Left lung (tissue), 14 donors: ENCODE results near the gene DHPS. TPM values are rescaled to one million over a fixed set of nuclear protein-coding genes. Genes with fewer than 3 reads are reported as not detected.
A peak's percentile ranks its signal among the peaks of the same experiment; 100 is the strongest.

Experiments used
- ATAC-seq: fragments of 200-7000 bp; cut with Tn5 transposase; one replicate; pipeline ENCODE4 v1.9.1; 2020; ENCODE audit warnings: moderate library complexity
- DNase-seq, 4 donors: peaks; one replicate each; pipeline ENCODE4 v3.0.0-alpha.2; 2013 to 2020
- H3K27ac ChIP-seq, 2 donors: fragments of 200-600 bp; sonication (generic) in 1 of 2; one replicate each; pipeline versions ENCODE4 v1.5.0 to v1.8.0; 2020 to 2021
- H3K27me3 ChIP-seq, 2 donors: fragments of 200-600 bp; sonication (generic) in 1 of 2; one replicate each; pipeline versions ENCODE4 v1.5.0 to v1.8.0; 2020 to 2021
- H3K36me3 ChIP-seq, 2 donors: fragments of 200-600 bp; sonication (generic) in 1 of 2; one replicate each; pipeline versions ENCODE4 v1.5.0 to v1.8.0; 2020 to 2021
- H3K4me1 ChIP-seq, 2 donors: fragments of 200-600 bp; one replicate each; pipeline ENCODE4 v1.8.0; 2021
- H3K4me3 ChIP-seq, 2 donors: fragments of 200-600 bp; sonication (generic) in 1 of 2; one replicate each; pipeline versions ENCODE4 v1.5.0 to v1.8.0; 2020 to 2021; ENCODE audit warnings: mild to moderate bottlenecking in 1 of 2
- H3K9me3 ChIP-seq, 2 donors: fragments of 200-600 bp; sonication (generic) in 1 of 2; one replicate each; pipeline versions ENCODE4 v1.5.0 to v1.8.0; 2020 to 2021
- CTCF ChIP-seq, 2 donors: fragments of 200-600 bp; sonication (generic) in 1 of 2; IDR thresholded peaks; one replicate each; pipeline versions ENCODE4 v1.5.0 to v1.8.0; 2021; ENCODE audit warnings: antibody characterized with exemption in 2 of 2
- intact Hi-C, 2 donors: fragments of 100-400 bp; cut with DNase I; formaldehyde crosslinking; loops; one replicate each; pipeline versions ENCODE4 v1.11.2 to v1.14.2; 2022
- long read RNA-seq, 12 donors: library from polyadenylated mRNA in 2 of 12; unstranded in 2 of 12; transcript quantifications; one replicate each; pipeline ENCODE4 v2.0.0 and lab custom pipeline, GENCODE V29; 2019 to 2026
- polyA plus RNA-seq, 6 donors: library from polyadenylated mRNA; unstranded; fragments of 120-200 nt; gene quantifications; one replicate each; pipeline ENCODE4 v1.2.1, GENCODE V29; 2013; ENCODE audit not compliant: insufficient read length in 6 of 6
- total RNA-seq, 2 donors: library from RNA; stranded (reverse); fragmentation: NEBNext Ultra II Directional; extraction: Animal tissue kit (Norgen Biotek cat#: 25700); gene quantifications; one replicate each; pipeline ENCODE4 v1.2.1, GENCODE V29; 2021
- donor health status: DM: no; HTN: yes; CAD: no.
- donor health status: DM: no; HTN: no; CAD: no.

DHPS gene
- total RNA-seq, result 10 to 100 TPM; 63.8 to 70.1 TPM
- polyA plus RNA-seq, result 10 to 100 TPM; 81.4 to 96.9 (median 84.1) TPM
- long read RNA-seq, donor 1, transcript DHPS-201 (9 exons, 1,363 nt), result major isoform, 19 of 29 reads
- long read RNA-seq, donor 1, partial matches to known transcripts, result 0 of 29 reads
- long read RNA-seq, donor 1, other reads (novel, unspliced or antisense), result 0 of 29 reads
- long read RNA-seq, donor 2, transcript DHPS-218 (2 exons, 1,085 nt), result minor isoform, 10 of 34 reads
- long read RNA-seq, donor 2, transcript DHPS-201 (9 exons, 1,363 nt), result major isoform, 17 of 34 reads
- long read RNA-seq, donor 2, partial matches to known transcripts, result 0 of 34 reads
- long read RNA-seq, donor 2, other reads (novel, unspliced or antisense), result 0 of 34 reads
- long read RNA-seq, donor 3, transcript DHPS-201 (9 exons, 1,363 nt), result major isoform, 23 of 27 reads
- long read RNA-seq, donor 3, partial matches to known transcripts, result 0 of 27 reads
- long read RNA-seq, donor 3, other reads (novel, unspliced or antisense), result 0 of 27 reads
- long read RNA-seq, donor 4, transcript DHPS-201 (9 exons, 1,363 nt), result major isoform, 44 of 50 reads
- long read RNA-seq, donor 4, partial matches to known transcripts, result 1 of 50 reads
- long read RNA-seq, donor 4, other reads (novel, unspliced or antisense), result 1 of 50 reads
- long read RNA-seq, donor 5, transcript DHPS-201 (9 exons, 1,363 nt), result major isoform, 19 of 31 reads
- long read RNA-seq, donor 5, transcript DHPS-218 (2 exons, 1,085 nt), result minor isoform, 8 of 31 reads
- long read RNA-seq, donor 5, partial matches to known transcripts, result 0 of 31 reads
- long read RNA-seq, donor 5, other reads (novel, unspliced or antisense), result 0 of 31 reads
- long read RNA-seq, donor 6, transcript DHPS-218 (2 exons, 1,085 nt), result minor isoform, 7 of 32 reads
- long read RNA-seq, donor 6, transcript DHPS-201 (9 exons, 1,363 nt), result major isoform, 17 of 32 reads
- long read RNA-seq, donor 6, partial matches to known transcripts, result 0 of 32 reads
- long read RNA-seq, donor 6, other reads (novel, unspliced or antisense), result 0 of 32 reads
- long read RNA-seq, donor 7, transcript DHPS-201 (9 exons, 1,363 nt), result major isoform, 10 of 15 reads
- long read RNA-seq, donor 7, partial matches to known transcripts, result 0 of 15 reads
- long read RNA-seq, donor 7, other reads (novel, unspliced or antisense), result 0 of 15 reads
- long read RNA-seq, donor 8, transcript DHPS-201 (9 exons, 1,363 nt), result major isoform, 15 of 23 reads
- long read RNA-seq, donor 8, partial matches to known transcripts, result 0 of 23 reads
- long read RNA-seq, donor 8, other reads (novel, unspliced or antisense), result 0 of 23 reads
- long read RNA-seq, donor 9, result 0 reads
- long read RNA-seq, donor 10, transcript DHPS-221 (8 exons, 1,176 nt), result minor isoform, 10 of 88 reads
- long read RNA-seq, donor 10, transcript DHPS-201 (9 exons, 1,363 nt), result major isoform, 71 of 88 reads
- long read RNA-seq, donor 10, partial matches to known transcripts, result 0 of 88 reads
- long read RNA-seq, donor 10, other reads (novel, unspliced or antisense), result 4 of 88 reads
- long read RNA-seq, donor 11, result 0 reads
- long read RNA-seq, donor 12, transcript DHPS-201 (9 exons, 1,363 nt), result major isoform, 11 of 20 reads
- long read RNA-seq, donor 12, transcript DHPS-218 (2 exons, 1,085 nt), result minor isoform, 5 of 20 reads
- long read RNA-seq, donor 12, partial matches to known transcripts, result 0 of 20 reads
- long read RNA-seq, donor 12, other reads (novel, unspliced or antisense), result 0 of 20 reads

GRCh38 chr19:12681074-12681987, at the start of gene DHPS:
Gene DHPS, minus strand, starts transcription at chr19:12681880. Its CDS starts 114 bp downstream, at chr19:12681766.
- peak within 1 kb of the TSS; percentile 91 to 99 for H3K27ac ChIP-seq
- H3K4me3 ChIP-seq, result peak within 1 kb of the TSS; percentile 75 to 99
- no peak for TF ChIP-seq CTCF (IDR thresholded peaks at IDR 0.05)
- no peaks in the 10 kb centered on the region for H3K27me3 ChIP-seq
- intact Hi-C loops, result no loop called here
- peak; percentile 91 to 97 (median 94) for DNase-seq
- peak; percentile 91 for ATAC-seq
- peaks cover 0 to 18% of the 10 kb centered on the region in 2 donors for H3K4me1 ChIP-seq
- peaks cover 0 to 37% of the 10 kb centered on the region in 2 donors for H3K36me3 ChIP-seq
- H3K9me3 ChIP-seq, result no peaks in the 10 kb centered on the region

GRCh38 chr19:12731337-12731736, 49.7 kb upstream of the DHPS start:
- Histone ChIP-seq H3K27ac (no peak overlapping the region), H3K4me3 (no peak overlapping the region), H3K27me3 (no peaks in the 10 kb centered on the region), H3K4me1 (peaks cover 16 to 54% of the 10 kb centered on the region in 2 donors), H3K36me3 (peaks cover 0 to 49% of the 10 kb centered on the region in 2 donors), H3K9me3 (no peaks in the 10 kb centered on the region)
- ATAC-seq, result no peak
- DNase-seq, result no peak
- no peak for TF ChIP-seq CTCF (IDR thresholded peaks at IDR 0.05)
- intact Hi-C loops, result no loop called here

GRCh38 chr19:12730064-12730463, 48.4 kb upstream of the DHPS start:
- Histone ChIP-seq H3K9me3 (no peaks in the 10 kb centered on the region), H3K36me3 (peaks cover 0 to 49% of the 10 kb centered on the region in 2 donors), H3K27me3 (no peaks in the 10 kb centered on the region), H3K4me3 (no peak overlapping the region), H3K4me1 (peaks cover 16 to 43% of the 10 kb centered on the region in 2 donors), H3K27ac (no peak overlapping the region)
- intact Hi-C loops, result no loop called here
- ATAC-seq (no peak), DNase-seq (no peak)
- TF ChIP-seq CTCF (IDR thresholded peaks at IDR 0.05), result no peak
